OCI-LY7 (cell line): Measurements from ENCODE around the gene RHOB. TPM values are rescaled to one million over a fixed set of nuclear protein-coding genes. Genes with fewer than 3 reads are reported as not detected.

Experiments used
- Bru-seq: library from RNA; stranded (reverse); fragments of 400-500 nt; gene quantifications from one replicate; lab custom pipeline; 2021; lab: Mats Ljungman, UMichigan
- BruChase-seq, 2 experiments: library from RNA; stranded (reverse); fragments of 400-500 nt; gene quantifications; one replicate each; lab custom pipeline; 2021; lab: Mats Ljungman, UMichigan
- BruUV-seq: library from RNA; stranded (reverse); fragments of 400-500 nt; replicated peaks from 2 replicates; lab custom pipeline; 2021; lab: Mats Ljungman, UMichigan
- CTCF ChIA-PET: fragments of 300-600 bp; sonication (Branson Sonifier 250); formaldehyde crosslinking; loops from one replicate; lab custom pipeline; 2022; ENCODE audit warnings: antibody characterized with exemption; ENCODE audit not compliant: unreplicated experiment; lab: Charles Lee
- POLR2A ChIA-PET: fragments of 300-600 bp; sonication (Branson Sonifier 250); formaldehyde crosslinking; loops from one replicate; lab custom pipeline; 2022; ENCODE audit warnings: antibody characterized with exemption; lab: Charles Lee
- DNase-seq: peaks from one replicate; pipeline ENCODE4 v3.0.0-alpha.2; 2015; ENCODE audit warnings: low spot score
- H2AFZ ChIP-seq: fragments of 200-600 bp; sonication (generic), shearing (Covaris generic); 2 replicates; pipeline ENCODE4 v1.6.1; 2014; ENCODE audit warnings: mild to moderate bottlenecking, antibody characterized with exemption, low read length, moderate library complexity
- H3K27ac ChIP-seq: fragments of 200-600 bp; sonication (generic); 2 replicates; pipeline ENCODE4 v1.5.1; 2014; ENCODE audit warnings: mixed run types, low read depth, mild to moderate bottlenecking, moderate library complexity, low read length, inconsistent platforms; ENCODE audit not compliant: poor library complexity, severe bottlenecking
- H3K36me3 ChIP-seq: fragments of 200-600 bp; sonication (generic); 2 replicates; pipeline ENCODE4 v1.6.1; 2014; ENCODE audit warnings: mild to moderate bottlenecking, antibody characterized with exemption, low read length, moderate library complexity, mixed read lengths; ENCODE audit not compliant: insufficient read depth
- H3K4me1 ChIP-seq: fragments of 200-600 bp; sonication (generic); 2 replicates; pipeline ENCODE4 v1.5.1; 2014; ENCODE audit warnings: mild to moderate bottlenecking, low read length; ENCODE audit not compliant: insufficient read depth, poor library complexity, severe bottlenecking
- H3K4me2 ChIP-seq: fragments of 200-600 bp; sonication (generic); 2 replicates; pipeline ENCODE4 v1.6.1; 2014; ENCODE audit warnings: mild to moderate bottlenecking, low read length
- H3K4me3 ChIP-seq: fragments of 200-600 bp; sonication (generic); 2 replicates; pipeline ENCODE4 v1.5.1; 2014; ENCODE audit warnings: mild to moderate bottlenecking, low read depth, low read length; ENCODE audit not compliant: poor library complexity, severe bottlenecking
- H3K79me2 ChIP-seq: fragments of 200-600 bp; sonication (generic); 2 replicates; pipeline ENCODE4 v1.6.1; 2016; ENCODE audit warnings: low read depth, mild to moderate bottlenecking, low read length, moderate library complexity, mixed read lengths; ENCODE audit not compliant: insufficient read depth
- H3K9me2 ChIP-seq: fragments of 200-600 bp; sonication (generic); 2 replicates; pipeline ENCODE4 v1.6.1; 2016; ENCODE audit warnings: mild to moderate bottlenecking, low read length, mixed read lengths; ENCODE audit not compliant: insufficient read depth
- H3K9me3 ChIP-seq: fragments of 200-600 bp; sonication (generic); 2 replicates; pipeline ENCODE4 v1.6.1; 2014; ENCODE audit warnings: mild to moderate bottlenecking, mixed run types, low read length, mixed read lengths
- H4K20me1 ChIP-seq: fragments of 200-600 bp; sonication (generic); 2 replicates; pipeline ENCODE4 v1.6.1; 2014; ENCODE audit warnings: mild to moderate bottlenecking, antibody characterized with exemption, low read length, moderate library complexity, mixed read lengths; ENCODE audit not compliant: insufficient read depth
- CTCF ChIP-seq: fragments of 200-600 bp; sonication (generic); conservative IDR thresholded peaks from 2 replicates; pipeline ENCODE4 v1.5.1; 2014; ENCODE audit warnings: mild to moderate bottlenecking, antibody characterized with exemption, low read length, moderate library complexity, mixed read lengths
- EZH2phosphoT487 ChIP-seq: fragments of 200-600 bp; sonication (generic); IDR thresholded peaks from 2 replicates; pipeline ENCODE4 v1.6.1; 2018; ENCODE audit warnings: low read depth, borderline replicate concordance, mild to moderate bottlenecking, mixed run types, antibody characterized with exemption, low read length, moderate library complexity, mixed read lengths
- intact Hi-C: fragments of 100-400 bp; cut with micrococcal nuclease; formaldehyde crosslinking; loops from one replicate; pipeline ENCODE4 v1.10.0; 2022; ENCODE audit not compliant: unreplicated experiment
- long read RNA-seq: library from polyadenylated mRNA; stranded (forward); transcript quantifications from one replicate; pipeline ENCODE4 v2.0.0, GENCODE V29; 2022
- total RNA-seq, 2 experiments: library from RNA; depleted of rRNA in 1 of 2; stranded (reverse); fragments of >200 nt in 1 of 2; shearing (Covaris generic) in 1 of 2; gene quantifications; 2 replicates each; pipeline ENCODE4 v1.2.3, GENCODE V29; 2014 to 2022

Gene RHOB
- total RNA-seq (2014; rRNA removed; shearing (Covaris generic)) (0.15 TPM in 1 of 2 replicates, not detected in the other), total RNA-seq (2022) (0.36 TPM in 1 of 2 replicates, not detected in the other), Bru-seq, nascent RNA (percentile 38 among the genes with signal in this experiment), BruChase-seq, experiment 1, labeled RNA remaining after a 6-hour chase (percentile 35 among the genes with signal in this experiment), BruChase-seq, experiment 2, labeled RNA remaining after a 2-hour chase (percentile 48 among the genes with signal in this experiment)
- long read RNA-seq, result 0 reads

- no peaks in the 10 kb centered on the region for H3K9me3 ChIP-seq
- H3K4me3 ChIP-seq, result peak within 1 kb of the TSS; percentile 55
- no peaks in the 10 kb centered on the region for H3K79me2 ChIP-seq
- no peaks in the 10 kb centered on the region for H3K36me3 ChIP-seq
- H3K4me2 ChIP-seq, result peak within 1 kb of the TSS; percentile 53
- TF ChIP-seq CTCF (no peak), EZH2phosphoT487 (no peak)
- ChIA-PET POLR2A (interaction anchor here (0.9 kb wide), 1 partner anchor 9 kb away, joined by 3 read pairs; no protein-coding TSS in a partner anchor), CTCF (interaction anchor here (1.0 to 1.3 kb wide), 2 partner anchors 155 to 196 kb away, joined by 3 read pairs; no protein-coding TSS in a partner anchor)
- no peak within 1 kb of the TSS for H2AFZ ChIP-seq
- DNase-seq, result peak; percentile 67
- H3K9me2 ChIP-seq, result no peaks in the 10 kb centered on the region
- peaks cover 3% of the 10 kb centered on the region for H3K4me1 ChIP-seq
- intact Hi-C loops, result no loop called here
- BruUV-seq, result no TSS peak
- H3K27ac ChIP-seq, result no peak within 1 kb of the TSS
- no peaks in the 10 kb centered on the region for H4K20me1 ChIP-seq
Observed at GRCh38 chr2:20446917-20447436, at the start of gene RHOB. Gene RHOB (plus strand): TSS chr2:20447074. CDS start chr2:20447466, 392 bp downstream.

- H3K9me2 ChIP-seq, result no peaks in the 10 kb centered on the region
- no peak overlapping the region for H3K4me2 ChIP-seq
- no peak overlapping the region for H3K27ac ChIP-seq
- POLR2A ChIA-PET, result interaction anchor here (0.6 kb wide), 1 partner anchor 16 kb away, joined by 3 read pairs; no protein-coding TSS in a partner anchor
- BruUV-seq, result no TSS peak
- no peak overlapping the region for H2AFZ ChIP-seq
- no peaks in the 10 kb centered on the region for H3K9me3 ChIP-seq
- H3K36me3 ChIP-seq, result no peaks in the 10 kb centered on the region
- H4K20me1 ChIP-seq, result no peaks in the 10 kb centered on the region
- H3K4me1 ChIP-seq, result no peaks in the 10 kb centered on the region
- CTCF ChIA-PET, result no interaction called here
- no peak for DNase-seq
- TF ChIP-seq CTCF, result no peak
- no peak for TF ChIP-seq EZH2phosphoT487
- no peaks in the 10 kb centered on the region for H3K79me2 ChIP-seq
- intact Hi-C loops, result no loop called here
- no peak overlapping the region for H3K4me3 ChIP-seq
Observed at GRCh38 chr2:20397811-20398447, 48.9 kb upstream of the RHOB start.
